ENCODE measurements around the gene WDFY4.
A peak's percentile ranks its signal among the peaks of the same experiment; 100 is the strongest.

WDFY4 gene

GRCh38 chr10:48821692-48822091 lies 137.0 kb downstream of the WDFY4 start:
- no peak for DNase-seq
- H3K4me3 Mint-ChIP-seq = no peak overlapping the region
- H3K27me3 Mint-ChIP-seq (ENCODE audit: low read depth, poor library complexity) = peaks cover 23% of the 10 kb centered on the region

GRCh38 chr10:48833674-48834073 lies 149.0 kb downstream of the WDFY4 start:
- no peak for TF ChIP-seq CTCF (IDR thresholded peaks at IDR 0.05)

More at GRCh38 chr10:48821692-48822091, 137.0 kb downstream of the WDFY4 start:
- Mint-ChIP-seq H3K36me3 (ENCODE audit: low read depth) (no peaks in the 10 kb centered on the region), H3K27ac (no peak overlapping the region), H3K4me1 (no peaks in the 10 kb centered on the region), H3K9me3 (no peaks in the 10 kb centered on the region)
- TF ChIP-seq CTCF (IDR thresholded peaks at IDR 0.05) = no peak

GRCh38 chr10:48834189-48834965 lies 149.7 kb downstream of the WDFY4 start:
- H3K9me3 Mint-ChIP-seq = peaks cover 7% of the 10 kb centered on the region
- no peak overlapping the region for H3K27ac Mint-ChIP-seq
- peaks cover 11% of the 10 kb centered on the region for H3K4me1 Mint-ChIP-seq
- H3K4me3 Mint-ChIP-seq = no peak overlapping the region
- H3K27me3 Mint-ChIP-seq (ENCODE audit: low read depth, poor library complexity) = peaks cover 21% of the 10 kb centered on the region
- no peaks in the 10 kb centered on the region for H3K36me3 Mint-ChIP-seq (ENCODE audit: low read depth)
- no peak for TF ChIP-seq CTCF (IDR thresholded peaks at IDR 0.05)
- DNase-seq = no peak

More at GRCh38 chr10:48833674-48834073, 149.0 kb downstream of the WDFY4 start:
- no peak overlapping the region for H3K4me3 Mint-ChIP-seq
- H3K27me3 Mint-ChIP-seq (ENCODE audit: low read depth, poor library complexity) = peaks cover 23% of the 10 kb centered on the region
- peaks cover 3% of the 10 kb centered on the region for H3K4me1 Mint-ChIP-seq
- DNase-seq = no peak
- H3K36me3 Mint-ChIP-seq (ENCODE audit: low read depth) = no peaks in the 10 kb centered on the region
- no peak overlapping the region for H3K27ac Mint-ChIP-seq
- H3K9me3 Mint-ChIP-seq = peaks cover 7% of the 10 kb centered on the region

GRCh38 chr10:48835781-48836180 lies 151.1 kb downstream of the WDFY4 start:
- peaks cover 7% of the 10 kb centered on the region for H3K9me3 Mint-ChIP-seq

GRCh38 chr10:48836605-48837004 lies 151.9 kb downstream of the WDFY4 start:
- H3K36me3 Mint-ChIP-seq (ENCODE audit: low read depth) = no peaks in the 10 kb centered on the region
- H3K4me3 Mint-ChIP-seq = no peak overlapping the region
- H3K27ac Mint-ChIP-seq = no peak overlapping the region
- no peak for DNase-seq
- H3K4me1 Mint-ChIP-seq = peaks cover 22% of the 10 kb centered on the region
- no peak for TF ChIP-seq CTCF (IDR thresholded peaks at IDR 0.05)
- H3K9me3 Mint-ChIP-seq = peaks cover 7% of the 10 kb centered on the region
- H3K27me3 Mint-ChIP-seq (ENCODE audit: low read depth, poor library complexity) = peaks cover 8% of the 10 kb centered on the region

More at GRCh38 chr10:48835781-48836180, 151.1 kb downstream of the WDFY4 start:
- Mint-ChIP-seq H3K4me3 (no peak overlapping the region), H3K36me3 (ENCODE audit: low read depth) (no peaks in the 10 kb centered on the region), H3K4me1 (peaks cover 22% of the 10 kb centered on the region), H3K27me3 (ENCODE audit: low read depth, poor library complexity) (peaks cover 10% of the 10 kb centered on the region), H3K27ac (no peak overlapping the region)
- no peak for DNase-seq
- no peak for TF ChIP-seq CTCF (IDR thresholded peaks at IDR 0.05)

GRCh38 chr10:48838834-48839233 lies 154.2 kb downstream of the WDFY4 start:
- Mint-ChIP-seq H3K27me3 (ENCODE audit: low read depth, poor library complexity) (peaks cover 8% of the 10 kb centered on the region), H3K9me3 (no peaks in the 10 kb centered on the region), H3K4me1 (peaks cover 23% of the 10 kb centered on the region), H3K4me3 (no peak overlapping the region), H3K36me3 (ENCODE audit: low read depth) (no peaks in the 10 kb centered on the region), H3K27ac (peak overlapping the region; percentile 21)
- no peak for TF ChIP-seq CTCF (IDR thresholded peaks at IDR 0.05)
- peak; percentile 14 for DNase-seq
